ENCODE data around the gene OSTN. TPM values are rescaled to one million over a fixed set of nuclear protein-coding genes. Genes with fewer than 3 reads are reported as not detected.

OSTN gene
- total and polyA plus RNA-seq, 8 donors: 0.70 TPM; not detected in 7

- TF ChIP-seq CTCF (IDR thresholded peaks at IDR 0.05): no peak
- no peaks in the 10 kb centered on the region for H3K9me3 ChIP-seq
- H3K4me3 ChIP-seq: no peak overlapping the region
- ATAC-seq (no peak), FAIRE-seq (no peak), DNase-seq (no peak)
- no peaks in the 10 kb centered on the region for H3K27me3 ChIP-seq
- 41 to 48% methylated on average over 4 of the region's 4 CpGs for WGBS, 2 donors
- no peaks in the 10 kb centered on the region for H3K4me1 ChIP-seq
- H3K27ac ChIP-seq: no peak overlapping the region
- H3K36me3 ChIP-seq: no peaks in the 10 kb centered on the region
- intact Hi-C loops (cut with DNase I): no loop called here
These were observed 83.5 kb downstream of the OSTN start for GRCh38 chr3:191282251-191283185.

- ATAC-seq (no peak), DNase-seq (no peak), FAIRE-seq (no peak)
- no peak overlapping the region for H3K4me3 ChIP-seq
- no peaks in the 10 kb centered on the region for H3K27me3 ChIP-seq
- no peak for TF ChIP-seq CTCF (IDR thresholded peaks at IDR 0.05)
- no peaks in the 10 kb centered on the region for H3K4me1 ChIP-seq
- 75 to 90% methylated on average over 2 of the region's 2 CpGs for WGBS, 2 donors
- H3K9me3 ChIP-seq: no peaks in the 10 kb centered on the region
- no peaks in the 10 kb centered on the region for H3K36me3 ChIP-seq
- intact Hi-C loops (cut with DNase I): no loop called here
- H3K27ac ChIP-seq: no peak overlapping the region
These were observed 84.4 kb downstream of the OSTN start for GRCh38 chr3:191283400-191283799.

GRCh38 chr3:191290311-191291025 is 91.4 kb downstream of the OSTN start:
- 59 to 66% methylated on average over 4 of the region's 4 CpGs for WGBS, 2 donors
- FAIRE-seq: no peak
- no peak for TF ChIP-seq CTCF (IDR thresholded peaks at IDR 0.05)
- DNase-seq: no peak
- no peak for ATAC-seq
- Histone ChIP-seq H3K27ac (no peak overlapping the region), H3K4me1 (no peaks in the 10 kb centered on the region), H3K4me3 (no peak overlapping the region), H3K36me3 (no peaks in the 10 kb centered on the region), H3K9me3 (no peaks in the 10 kb centered on the region), H3K27me3 (no peaks in the 10 kb centered on the region)
- intact Hi-C loops (cut with DNase I): no loop called here

GRCh38 chr3:191292243-191293015 is 93.4 kb downstream of the OSTN start:
- Histone ChIP-seq H3K4me3 (no peak overlapping the region), H3K9me3 (no peaks in the 10 kb centered on the region), H3K27me3 (no peaks in the 10 kb centered on the region), H3K27ac (no peak overlapping the region), H3K36me3 (no peaks in the 10 kb centered on the region), H3K4me1 (no peaks in the 10 kb centered on the region)
- intact Hi-C loops (cut with DNase I): no loop called here
- ATAC-seq: no peak
- TF ChIP-seq CTCF (IDR thresholded peaks at IDR 0.05): no peak
- DNase-seq: no peak
- peak; percentile 51 for FAIRE-seq
- WGBS, 2 donors: 63 to 67% methylated on average over 5 of the region's 5 CpGs
